ENCODE results near the gene PHLPP1.

DNA sequence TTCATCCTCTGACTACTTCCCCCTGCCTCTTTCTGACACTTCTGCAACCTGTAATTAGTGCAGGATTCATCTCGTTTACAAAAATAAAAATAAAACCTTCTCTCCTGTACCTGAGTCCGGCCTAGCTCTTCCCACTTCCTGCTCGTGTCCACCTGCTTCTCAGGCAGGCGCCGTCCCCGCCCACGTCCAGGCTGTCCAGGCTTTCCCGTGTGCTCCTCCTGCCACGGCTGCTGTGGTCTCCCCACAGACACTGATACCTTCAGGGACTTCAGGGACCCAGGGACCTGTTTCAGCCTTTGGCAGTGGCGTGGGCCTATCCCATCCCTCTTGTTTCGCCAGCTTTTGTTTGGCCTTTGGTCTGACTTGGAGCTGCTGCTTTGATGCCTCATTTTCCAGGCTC, 272.5 kb downstream of the PHLPP1 start:
- no peak for TF ChIP-seq CTCF (IDR thresholded peaks at IDR 0.05)
- no peak for TF ChIP-seq POLR2AphosphoS5 (IDR thresholded peaks at IDR 0.05)
